Measurements from ENCODE around the gene ERCC2. TPM values are rescaled to one million over a fixed set of nuclear protein-coding genes. Genes with fewer than 3 reads are reported as not detected.

Gene ERCC2
- total RNA-seq, 1 donor from 2014 or later: 11.4 TPM

GRCh38 chr19:45395821-45396617 lies 25.6 kb upstream of the ERCC2 start:
- intact Hi-C loops (cut with micrococcal nuclease): no loop called here
- TF ChIP-seq CTCF (IDR thresholded peaks at IDR 0.05; ENCODE audit: borderline replicate concordance): no peak
- Histone ChIP-seq H3K9me3 (replicated peaks) (no peaks in the 10 kb centered on the region), H3K27me3 (ENCODE audit: low read depth) (no peaks in the 10 kb centered on the region), H3K36me3 (peaks cover 62% of the 10 kb centered on the region), H3K4me1 (peaks cover 36% of the 10 kb centered on the region), H3K4me3 (no peak overlapping the region), H3K27ac (replicated peaks) (no peak overlapping the region)
- DNase-seq: no peak

- Histone ChIP-seq H3K36me3 (peaks cover 58% of the 10 kb centered on the region), H3K4me1 (peaks cover 6% of the 10 kb centered on the region), H3K9me3 (replicated peaks) (no peaks in the 10 kb centered on the region), H3K4me3 (no peak overlapping the region), H3K27me3 (ENCODE audit: low read depth) (no peaks in the 10 kb centered on the region), H3K27ac (replicated peaks) (no peak overlapping the region)
- no peak for DNase-seq
- intact Hi-C loops (cut with micrococcal nuclease): no loop called here
- no peak for TF ChIP-seq CTCF (IDR thresholded peaks at IDR 0.05; ENCODE audit: borderline replicate concordance)
Measured at GRCh38 chr19:45391871-45392665, 21.7 kb upstream of the ERCC2 start.

GRCh38 chr19:45391346-45391745 lies 21.0 kb upstream of the ERCC2 start:
- Histone ChIP-seq H3K4me1 (peaks cover 6% of the 10 kb centered on the region), H3K27ac (replicated peaks) (no peak overlapping the region), H3K9me3 (replicated peaks) (no peaks in the 10 kb centered on the region), H3K36me3 (peaks cover 51% of the 10 kb centered on the region), H3K4me3 (no peak overlapping the region), H3K27me3 (ENCODE audit: low read depth) (no peaks in the 10 kb centered on the region)
- no peak for DNase-seq
- no peak for TF ChIP-seq CTCF (IDR thresholded peaks at IDR 0.05; ENCODE audit: borderline replicate concordance)
- intact Hi-C loops (cut with micrococcal nuclease): no loop called here

- peaks cover 22% of the 10 kb centered on the region for H3K36me3 ChIP-seq
- H3K4me3 ChIP-seq: no peak overlapping the region
- DNase-seq: no peak
- peaks cover 15% of the 10 kb centered on the region for H3K4me1 ChIP-seq
- no peak for TF ChIP-seq CTCF (IDR thresholded peaks at IDR 0.05; ENCODE audit: borderline replicate concordance)
- peaks cover 30% of the 10 kb centered on the region for H3K27me3 ChIP-seq (ENCODE audit: low read depth)
- intact Hi-C loops (cut with micrococcal nuclease): no loop called here
- H3K9me3 ChIP-seq (replicated peaks): no peaks in the 10 kb centered on the region
- H3K27ac ChIP-seq (replicated peaks): no peak overlapping the region
Measured at GRCh38 chr19:45385392-45386221, 15.2 kb upstream of the ERCC2 start.

- no peaks in the 10 kb centered on the region for H3K9me3 ChIP-seq (replicated peaks)
- H3K27me3 ChIP-seq (ENCODE audit: low read depth): peaks cover 30% of the 10 kb centered on the region
- no peak for TF ChIP-seq CTCF (IDR thresholded peaks at IDR 0.05; ENCODE audit: borderline replicate concordance)
- no peak overlapping the region for H3K4me3 ChIP-seq
- H3K4me1 ChIP-seq: peaks cover 15% of the 10 kb centered on the region
- peaks cover 17% of the 10 kb centered on the region for H3K36me3 ChIP-seq
- no peak overlapping the region for H3K27ac ChIP-seq (replicated peaks)
- intact Hi-C loops (cut with micrococcal nuclease): no loop called here
- no peak for DNase-seq
Measured at GRCh38 chr19:45382426-45382825, 12.1 kb upstream of the ERCC2 start.

Data from left ventricle myocardium inferior (tissue), 1 donor.